ENCODE measurements around the gene SLC22A4. TPM values are rescaled to one million over a fixed set of nuclear protein-coding genes. Genes with fewer than 3 reads are reported as not detected.

SLC22A4 gene
- total and polyA plus RNA-seq, 5 donors from 2014 or later: not detected

GRCh38 chr5:132265336-132266030 is 28.7 kb upstream of the SLC22A4 start:
- H3K4me3 ChIP-seq (ENCODE audit: low read depth, low read length): no peak overlapping the region
- H3K27me3 Mint-ChIP-seq: peaks cover 2% of the 10 kb centered on the region
- no peak overlapping the region for H3K27ac ChIP-seq (ENCODE audit: insufficient read depth, low read length, poor library complexity, severe bottlenecking)
- H3K27me3 ChIP-seq (ENCODE audit: control insufficient read depth, insufficient read depth, low read length): no peaks in the 10 kb centered on the region
- ATAC-seq (ENCODE audit: low read depth in 2 of 2) (no peak), DNase-seq (no peak)
- H3K36me3 Mint-ChIP-seq: no peaks in the 10 kb centered on the region
- no peaks in the 10 kb centered on the region for H3K9me3 ChIP-seq (ENCODE audit: control insufficient read depth in 2 of 2, low read length in 2 of 2)
- no peak overlapping the region for H3K27ac Mint-ChIP-seq
- H3K36me3 ChIP-seq (ENCODE audit: control insufficient read depth, insufficient read depth, low read length): no peaks in the 10 kb centered on the region
- peaks cover 0 to 1% (median 0%) of the 10 kb centered on the region in 7 donors for H3K9me3 Mint-ChIP-seq
- H3K4me1 ChIP-seq (ENCODE audit: control insufficient read depth, insufficient read depth, low read length, poor library complexity, severe bottlenecking): no peaks in the 10 kb centered on the region
- peaks cover 0 to 2% (median 0%) of the 10 kb centered on the region in 4 donors for H3K4me1 Mint-ChIP-seq
- H3K4me3 Mint-ChIP-seq: no peak overlapping the region

- Mint-ChIP-seq H3K27me3 (no peaks in the 10 kb centered on the region), H3K9me3 (peaks cover 0 to 1% (median 0%) of the 10 kb centered on the region in 7 donors), H3K27ac (no peak overlapping the region), H3K4me1 (peaks cover 0 to 4% (median 0%) of the 10 kb centered on the region in 4 donors), H3K36me3 (no peaks in the 10 kb centered on the region), H3K4me3 (no peak overlapping the region)
- H3K36me3 ChIP-seq (ENCODE audit: control insufficient read depth, insufficient read depth, low read length): no peaks in the 10 kb centered on the region
- no peak for DNase-seq
- H3K9me3 ChIP-seq (ENCODE audit: control insufficient read depth in 2 of 2, low read length in 2 of 2): no peaks in the 10 kb centered on the region
- H3K4me1 ChIP-seq (ENCODE audit: control insufficient read depth, insufficient read depth, low read length, poor library complexity, severe bottlenecking): no peaks in the 10 kb centered on the region
- H3K4me3 ChIP-seq (ENCODE audit: low read depth, low read length): no peak overlapping the region
- H3K27ac ChIP-seq (ENCODE audit: insufficient read depth, low read length, poor library complexity, severe bottlenecking): no peak overlapping the region
- H3K27me3 ChIP-seq (ENCODE audit: control insufficient read depth, insufficient read depth, low read length): no peaks in the 10 kb centered on the region
- ATAC-seq (ENCODE audit: low read depth in 2 of 2): no peak
These were observed 28.0 kb upstream of the SLC22A4 start for GRCh38 chr5:132266031-132266835.

- H3K9me3 ChIP-seq (ENCODE audit: control insufficient read depth in 2 of 2, low read length in 2 of 2): no peaks in the 10 kb centered on the region
- no peak overlapping the region for H3K27ac ChIP-seq (ENCODE audit: insufficient read depth, low read length, poor library complexity, severe bottlenecking)
- H3K4me1 ChIP-seq (ENCODE audit: control insufficient read depth, insufficient read depth, low read length, poor library complexity, severe bottlenecking): no peaks in the 10 kb centered on the region
- peaks cover 0 to 6% (median 0%) of the 10 kb centered on the region in 4 donors for H3K4me1 Mint-ChIP-seq
- H3K36me3 Mint-ChIP-seq: no peaks in the 10 kb centered on the region
- peaks cover 0 to 1% (median 0%) of the 10 kb centered on the region in 7 donors for H3K9me3 Mint-ChIP-seq
- H3K4me3 Mint-ChIP-seq: no peak overlapping the region
- no peak overlapping the region for H3K4me3 ChIP-seq (ENCODE audit: low read depth, low read length)
- H3K27me3 Mint-ChIP-seq: no peaks in the 10 kb centered on the region
- ATAC-seq (ENCODE audit: low read depth in 2 of 2) (no peak), DNase-seq (no peak)
- H3K27me3 ChIP-seq (ENCODE audit: control insufficient read depth, insufficient read depth, low read length): no peaks in the 10 kb centered on the region
- H3K36me3 ChIP-seq (ENCODE audit: control insufficient read depth, insufficient read depth, low read length): no peaks in the 10 kb centered on the region
- no peak overlapping the region for H3K27ac Mint-ChIP-seq
These were observed 27.4 kb upstream of the SLC22A4 start for GRCh38 chr5:132266836-132267160.

- no peak overlapping the region for H3K4me3 Mint-ChIP-seq
- no peaks in the 10 kb centered on the region for H3K36me3 Mint-ChIP-seq
- H3K9me3 ChIP-seq (ENCODE audit: control insufficient read depth in 2 of 2, low read length in 2 of 2): no peaks in the 10 kb centered on the region
- no peaks in the 10 kb centered on the region for H3K4me1 ChIP-seq (ENCODE audit: control insufficient read depth, insufficient read depth, low read length, poor library complexity, severe bottlenecking)
- ATAC-seq (ENCODE audit: low read depth in 2 of 2) (no peak), DNase-seq (no peak)
- H3K27me3 Mint-ChIP-seq: peaks cover 3% of the 10 kb centered on the region
- no peaks in the 10 kb centered on the region for H3K36me3 ChIP-seq (ENCODE audit: control insufficient read depth, insufficient read depth, low read length)
- H3K4me1 Mint-ChIP-seq: peaks cover 0 to 8% (median 1%) of the 10 kb centered on the region in 4 donors
- H3K27ac Mint-ChIP-seq: no peak overlapping the region
- H3K9me3 Mint-ChIP-seq: peaks cover 0 to 1% (median 0%) of the 10 kb centered on the region in 7 donors
- no peak overlapping the region for H3K27ac ChIP-seq (ENCODE audit: insufficient read depth, low read length, poor library complexity, severe bottlenecking)
- H3K4me3 ChIP-seq (ENCODE audit: low read depth, low read length): no peak overlapping the region
- H3K27me3 ChIP-seq (ENCODE audit: control insufficient read depth, insufficient read depth, low read length): no peaks in the 10 kb centered on the region
These were observed 26.9 kb upstream of the SLC22A4 start for GRCh38 chr5:132267166-132267739.

- no peak for ATAC-seq (ENCODE audit: low read depth in 2 of 2)
- Histone ChIP-seq H3K27ac (ENCODE audit: insufficient read depth, low read length, poor library complexity, severe bottlenecking) (no peak overlapping the region), H3K27me3 (ENCODE audit: control insufficient read depth, insufficient read depth, low read length) (no peaks in the 10 kb centered on the region), H3K9me3 (ENCODE audit: control insufficient read depth in 2 of 2, low read length in 2 of 2) (no peaks in the 10 kb centered on the region), H3K4me3 (ENCODE audit: low read depth, low read length) (no peak overlapping the region), H3K36me3 (ENCODE audit: control insufficient read depth, insufficient read depth, low read length) (no peaks in the 10 kb centered on the region), H3K4me1 (ENCODE audit: control insufficient read depth, insufficient read depth, low read length, poor library complexity, severe bottlenecking) (no peaks in the 10 kb centered on the region)
- DNase-seq: no peak
- no peaks in the 10 kb centered on the region for H3K36me3 Mint-ChIP-seq
- H3K27me3 Mint-ChIP-seq: peaks cover 12% of the 10 kb centered on the region
- H3K9me3 Mint-ChIP-seq: peaks cover 0 to 1% (median 0%) of the 10 kb centered on the region in 7 donors
- no peak overlapping the region for H3K4me3 Mint-ChIP-seq
- H3K27ac Mint-ChIP-seq: no peak overlapping the region
- peaks cover 0 to 13% (median 5%) of the 10 kb centered on the region in 4 donors for H3K4me1 Mint-ChIP-seq
These were observed 26.0 kb upstream of the SLC22A4 start for GRCh38 chr5:132267931-132268768.

GRCh38 chr5:132268769-132269551 is 25.2 kb upstream of the SLC22A4 start:
- Histone ChIP-seq H3K27me3 (ENCODE audit: control insufficient read depth, insufficient read depth, low read length) (peaks cover 3% of the 10 kb centered on the region), H3K9me3 (ENCODE audit: control insufficient read depth in 2 of 2, low read length in 2 of 2) (no peaks in the 10 kb centered on the region), H3K4me3 (ENCODE audit: low read depth, low read length) (no peak overlapping the region), H3K36me3 (ENCODE audit: control insufficient read depth, insufficient read depth, low read length) (no peaks in the 10 kb centered on the region), H3K27ac (ENCODE audit: insufficient read depth, low read length, poor library complexity, severe bottlenecking) (no peak overlapping the region), H3K4me1 (ENCODE audit: control insufficient read depth, insufficient read depth, low read length, poor library complexity, severe bottlenecking) (no peaks in the 10 kb centered on the region)
- Mint-ChIP-seq H3K4me3 (no peak overlapping the region), H3K27me3 (peaks cover 16% of the 10 kb centered on the region), H3K36me3 (no peaks in the 10 kb centered on the region), H3K9me3 (peaks cover 0 to 1% (median 0%) of the 10 kb centered on the region in 7 donors), H3K4me1 (peaks cover 0 to 13% (median 5%) of the 10 kb centered on the region in 4 donors), H3K27ac (no peak overlapping the region)
- ATAC-seq (ENCODE audit: low read depth in 2 of 2) (no peak), DNase-seq (no peak)
